Right cardiac atrium (tissue), 5 donors: Measurements from ENCODE around the gene B3GALT4. TPM values are rescaled to one million over a fixed set of nuclear protein-coding genes. Genes with fewer than 3 reads are reported as not detected.

ENCODE experiments used
- microRNA-seq, 2 donors: library from miRNA; unstranded; fragments of <30 nt; microRNA quantifications; one replicate each; pipeline ENCODE4 v1.2.0, GENCODE V29; 2020 to 2021
- polyA plus RNA-seq: library from polyadenylated mRNA; stranded (reverse); fragments of 200-250 nt; gene quantifications from one replicate; pipeline ENCODE4 v1.2.3, GENCODE V29; 2013
- total RNA-seq, 4 donors: library from RNA; stranded (reverse); fragmentation: NEBNext Ultra II Directional; extraction: Animal tissue kit (Norgen Biotek cat#: 25700); gene quantifications; one replicate each; pipeline ENCODE4 v1.2.1, GENCODE V29; 2021
- donor health status: healthy with polysubstance abuse.
- donor health status: DM: no; HTN: yes; CAD: no.
- donor health status: DM: no; HTN: no; CAD: no.
- donor health status: DM: no; HTN: yes; CAD: no; lungs with severe emphysema.
- donor health status: DM: yes; HTN: yes; CAD: no.

Gene B3GALT4
- total and polyA plus RNA-seq, 5 donors, result 9.7 to 11.0 (median 10.1) TPM

Small RNAs within 50 kb of the gene (microRNA-seq; reads per million reads assigned to microRNA genes)
- 0 to 0.54 reads per million in 2 donors for gene MIR6834
- 0 reads per million in 2 donors for gene MIR6873

Other genes starting within 250 kb of the B3GALT4 start
- 10 to 100 TPM; 49.5 to 58.6 (median 54.1) TPM for gene HLA-DPA1, start 203.5 kb upstream of the B3GALT4 start, total RNA-seq
- gene HLA-DPA1, start 203.5 kb upstream of the B3GALT4 start, polyA plus RNA-seq, result 31.1 TPM
- 10 to 100 TPM; 46.2 to 71.0 (median 57.4) TPM for gene HLA-DPB1, start 201.1 kb upstream of the B3GALT4 start, total RNA-seq
- 35.9 TPM for gene HLA-DPB1, start 201.1 kb upstream of the B3GALT4 start, polyA plus RNA-seq
- 1 to 10 TPM; 1.5 to 4.0 (median 2.3) TPM for gene COL11A2, start 84.7 kb upstream of the B3GALT4 start, total RNA-seq
- gene COL11A2, start 84.7 kb upstream of the B3GALT4 start, polyA plus RNA-seq, result 3.7 TPM
- gene RXRB, start 76.5 kb upstream of the B3GALT4 start, total RNA-seq, result 10 to 100 TPM; 32.8 to 44.8 (median 35.0) TPM
- 31.7 TPM for gene RXRB, start 76.5 kb upstream of the B3GALT4 start, polyA plus RNA-seq
- 100 to 1,000 TPM in 1 of 4 donors, 10 to 100 TPM in 3; 59.0 to 124 (median 81.6) TPM for gene SLC39A7, start 76.3 kb upstream of the B3GALT4 start, total RNA-seq
- 78.6 TPM for gene SLC39A7, start 76.3 kb upstream of the B3GALT4 start, polyA plus RNA-seq
- 10 to 100 TPM; 16.9 to 20.2 (median 19.1) TPM for gene HSD17B8, start 72.5 kb upstream of the B3GALT4 start, total RNA-seq
- 16.9 TPM for gene HSD17B8, start 72.5 kb upstream of the B3GALT4 start, polyA plus RNA-seq
- gene RING1, start 68.6 kb upstream of the B3GALT4 start, total RNA-seq, result 10 to 100 TPM; 30.4 to 38.2 (median 34.4) TPM
- gene RING1, start 68.6 kb upstream of the B3GALT4 start, polyA plus RNA-seq, result 33.7 TPM
- 10 to 100 TPM; 31.1 to 39.1 (median 35.8) TPM for gene VPS52, start 5.2 kb upstream of the B3GALT4 start, total RNA-seq
- 34.6 TPM for gene VPS52, start 5.2 kb upstream of the B3GALT4 start, polyA plus RNA-seq
- 1,000 to 10,000 TPM; 1,042 to 1,240 (median 1,130) TPM for gene RPS18, start 5.0 kb upstream of the B3GALT4 start, total RNA-seq
- 1,903 TPM for gene RPS18, start 5.0 kb upstream of the B3GALT4 start, polyA plus RNA-seq
- 10 to 100 TPM; 16.3 to 31.1 (median 18.5) TPM for gene WDR46, start 12.1 kb downstream of the B3GALT4 start, total RNA-seq
- gene WDR46, start 12.1 kb downstream of the B3GALT4 start, polyA plus RNA-seq, result 15.5 TPM
- 10 to 100 TPM; 44.4 to 60.0 (median 50.1) TPM for gene PFDN6, start 12.5 kb downstream of the B3GALT4 start, total RNA-seq
- 143 TPM for gene PFDN6, start 12.5 kb downstream of the B3GALT4 start, polyA plus RNA-seq
- gene RGL2, start 21.8 kb downstream of the B3GALT4 start, total RNA-seq, result 10 to 100 TPM; 47.6 to 56.3 (median 54.5) TPM
- 40.6 TPM for gene RGL2, start 21.8 kb downstream of the B3GALT4 start, polyA plus RNA-seq
- 10 to 100 TPM; 85.1 to 91.6 (median 87.2) TPM for gene TAPBP, start 37.0 kb downstream of the B3GALT4 start, total RNA-seq
- gene TAPBP, start 37.0 kb downstream of the B3GALT4 start, polyA plus RNA-seq, result 35.3 TPM
- 10 to 100 TPM; 12.7 to 18.2 (median 15.5) TPM for gene ZBTB22, start 40.6 kb downstream of the B3GALT4 start, total RNA-seq
- gene ZBTB22, start 40.6 kb downstream of the B3GALT4 start, polyA plus RNA-seq, result 12.5 TPM
- gene DAXX, start 45.8 kb downstream of the B3GALT4 start, total RNA-seq, result 10 to 100 TPM; 18.3 to 23.9 (median 20.8) TPM
- 17.6 TPM for gene DAXX, start 45.8 kb downstream of the B3GALT4 start, polyA plus RNA-seq
- gene KIFC1, start 114.7 kb downstream of the B3GALT4 start, total RNA-seq, result 1 to 10 TPM in 2 of 4 donors, under 1 TPM in 1, not detected in 1; 0.62 to 1.2 (median 1.1) TPM
- gene KIFC1, start 114.7 kb downstream of the B3GALT4 start, polyA plus RNA-seq, result 0.16 TPM
- 10 to 100 TPM; 55.5 to 70.6 (median 65.4) TPM for gene PHF1, start 133.9 kb downstream of the B3GALT4 start, total RNA-seq
- 76.4 TPM for gene PHF1, start 133.9 kb downstream of the B3GALT4 start, polyA plus RNA-seq
- 100 to 1,000 TPM; 128 to 177 (median 133) TPM for gene CUTA, start 141.0 kb downstream of the B3GALT4 start, total RNA-seq
- 170 TPM for gene CUTA, start 141.0 kb downstream of the B3GALT4 start, polyA plus RNA-seq
- 10 to 100 TPM in 1 of 4 donors, 1 to 10 TPM in 3; 8.6 to 13.2 (median 9.0) TPM for gene SYNGAP1, start 142.9 kb downstream of the B3GALT4 start, total RNA-seq
- gene SYNGAP1, start 142.9 kb downstream of the B3GALT4 start, polyA plus RNA-seq, result 8.0 TPM
- 1 to 10 TPM; 3.9 to 4.9 (median 4.3) TPM for gene ZBTB9, start 177.5 kb downstream of the B3GALT4 start, total RNA-seq
- 2.8 TPM for gene ZBTB9, start 177.5 kb downstream of the B3GALT4 start, polyA plus RNA-seq